ENCODE measurements around the gene CCDC158.

The CCDC158 gene

GRCh38 chr4:76459291-76459723 is 38.4 kb upstream of the CCDC158 start:
- H3K36me3 ChIP-seq (replicated peaks in 1 of 2; ENCODE audit: control insufficient read depth in 2 of 2, insufficient read depth in 2 of 2, low read length in 2 of 2) = peaks cover 19 to 25% of the 10 kb centered on the region in 2 donors

GRCh38 chr4:76458825-76459224 is 37.9 kb upstream of the CCDC158 start:
- H3K18ac ChIP-seq (ENCODE audit: low read length) = no peak overlapping the region
- H2BK12ac ChIP-seq (ENCODE audit: low read length) = no peak overlapping the region
- H2AFZ ChIP-seq (ENCODE audit: low read length) = peak overlapping the region; percentile 42
- no peak overlapping the region for H4K8ac ChIP-seq (ENCODE audit: low read depth, low read length)
- peaks cover 15 to 23% of the 10 kb centered on the region in 2 donors for H3K36me3 ChIP-seq (replicated peaks in 1 of 2; ENCODE audit: control insufficient read depth in 2 of 2, insufficient read depth in 2 of 2, low read length in 2 of 2)
- peaks cover 8% of the 10 kb centered on the region for H3K79me1 ChIP-seq (ENCODE audit: low read depth, low read length)
- no peak overlapping the region for H2BK5ac ChIP-seq (ENCODE audit: low read length)
- no peak overlapping the region for H2BK120ac ChIP-seq (ENCODE audit: low read depth, low read length)
- no peak overlapping the region for H2AK5ac ChIP-seq (ENCODE audit: low read depth, low read length)
- H3K4me3 ChIP-seq (ENCODE audit: low read length in 2 of 2) = peak overlapping the region in 1 of 2 donors; percentile 26
- H3K9ac ChIP-seq (ENCODE audit: low read depth, low read length, poor library complexity) = no peak overlapping the region
- no peak overlapping the region for H3K4me2 ChIP-seq (ENCODE audit: insufficient read depth, low read length, poor library complexity, severe bottlenecking)
- no peak overlapping the region for H2BK15ac ChIP-seq (ENCODE audit: low read length)
- H3K14ac ChIP-seq (ENCODE audit: low read length) = no peak overlapping the region
- H3K4me1 ChIP-seq (ENCODE audit: control insufficient read depth in 2 of 2, insufficient read depth in 1 of 2, low read depth in 1 of 2, low read length in 2 of 2) = peaks cover 12 to 20% of the 10 kb centered on the region in 2 donors
- H4K91ac ChIP-seq (ENCODE audit: low read depth, low read length, poor library complexity) = no peak overlapping the region
- peaks cover 12 to 29% of the 10 kb centered on the region in 2 donors for H3K9me3 ChIP-seq (replicated peaks in 1 of 2; ENCODE audit: control insufficient read depth in 2 of 2, insufficient read depth in 1 of 2, low read depth in 1 of 2, low read length in 2 of 2)
- H3K23ac ChIP-seq (ENCODE audit: low read depth, low read length, poor library complexity) = no peak overlapping the region
- peak overlapping the region; percentile 89 for H3K27ac ChIP-seq (replicated peaks; ENCODE audit: low read length)
- DNase-seq (ENCODE audit: low spot score) = peak; percentile 81
- H3K4ac ChIP-seq (ENCODE audit: low read length) = no peak overlapping the region
- no CpG with 5 or more reads among the region's 3 CpGs for WGBS, 2 donors (ENCODE audit: extremely low coverage in 2 of 2, insufficient read length in 2 of 2, insufficient replicate concordance in 1 of 2)
- H3K27me3 ChIP-seq (ENCODE audit: control insufficient read depth in 3 of 3, insufficient read depth in 3 of 3, low read depth in 1 of 3, low read length in 3 of 3) = no peaks in the 10 kb centered on the region

More at GRCh38 chr4:76459291-76459723, 38.4 kb upstream of the CCDC158 start:
- DNase-seq (ENCODE audit: low spot score) = peak; percentile 97
- Histone ChIP-seq H3K14ac (ENCODE audit: low read length) (no peak overlapping the region), H3K9ac (ENCODE audit: low read depth, low read length, poor library complexity) (no peak overlapping the region), H4K91ac (ENCODE audit: low read depth, low read length, poor library complexity) (no peak overlapping the region), H3K4me1 (ENCODE audit: control insufficient read depth in 2 of 2, insufficient read depth in 1 of 2, low read depth in 1 of 2, low read length in 2 of 2) (peaks cover 12 to 20% of the 10 kb centered on the region in 2 donors), H3K4me3 (ENCODE audit: low read length in 2 of 2) (peak overlapping the region in 1 of 2 donors; percentile 26), H4K8ac (ENCODE audit: low read depth, low read length) (no peak overlapping the region), H3K79me1 (ENCODE audit: low read depth, low read length) (peaks cover 11% of the 10 kb centered on the region), H3K4me2 (ENCODE audit: insufficient read depth, low read length, poor library complexity, severe bottlenecking) (peak overlapping the region; percentile 24), H2BK5ac (ENCODE audit: low read length) (peak overlapping the region; percentile 8), H3K27me3 (ENCODE audit: control insufficient read depth in 3 of 3, insufficient read depth in 3 of 3, low read depth in 1 of 3, low read length in 3 of 3) (no peaks in the 10 kb centered on the region), H3K9me3 (replicated peaks in 1 of 2; ENCODE audit: control insufficient read depth in 2 of 2, insufficient read depth in 1 of 2, low read depth in 1 of 2, low read length in 2 of 2) (peaks cover 15 to 34% of the 10 kb centered on the region in 2 donors), H2AFZ (ENCODE audit: low read length) (peak overlapping the region; percentile 42), H2BK120ac (ENCODE audit: low read depth, low read length) (no peak overlapping the region), H3K27ac (replicated peaks; ENCODE audit: low read length) (peak overlapping the region; percentile 97), H2AK5ac (ENCODE audit: low read depth, low read length) (no peak overlapping the region), H2BK15ac (ENCODE audit: low read length) (no peak overlapping the region), H3K18ac (ENCODE audit: low read length) (no peak overlapping the region), H3K4ac (ENCODE audit: low read length) (no peak overlapping the region), H2BK12ac (ENCODE audit: low read length) (no peak overlapping the region), H3K23ac (ENCODE audit: low read depth, low read length, poor library complexity) (no peak overlapping the region)
- no CpG with 5 or more reads among the region's 11 CpGs for WGBS, 2 donors (ENCODE audit: extremely low coverage in 2 of 2, insufficient read length in 2 of 2, insufficient replicate concordance in 1 of 2)

- no peak for DNase-seq (ENCODE audit: low spot score)
- no peak overlapping the region for H4K91ac ChIP-seq (ENCODE audit: low read depth, low read length, poor library complexity)
- H3K23ac ChIP-seq (ENCODE audit: low read depth, low read length, poor library complexity) = no peak overlapping the region
- peak overlapping the region in 1 of 2 donors; percentile 26 for H3K4me3 ChIP-seq (ENCODE audit: low read length in 2 of 2)
- peaks cover 8 to 27% of the 10 kb centered on the region in 2 donors for H3K9me3 ChIP-seq (replicated peaks in 1 of 2; ENCODE audit: control insufficient read depth in 2 of 2, insufficient read depth in 1 of 2, low read depth in 1 of 2, low read length in 2 of 2)
- no peak overlapping the region for H2BK15ac ChIP-seq (ENCODE audit: low read length)
- H3K14ac ChIP-seq (ENCODE audit: low read length) = no peak overlapping the region
- H4K8ac ChIP-seq (ENCODE audit: low read depth, low read length) = no peak overlapping the region
- no peak overlapping the region for H2AK5ac ChIP-seq (ENCODE audit: low read depth, low read length)
- H3K4ac ChIP-seq (ENCODE audit: low read length) = no peak overlapping the region
- H3K27me3 ChIP-seq (ENCODE audit: control insufficient read depth in 3 of 3, insufficient read depth in 3 of 3, low read depth in 1 of 3, low read length in 3 of 3) = no peaks in the 10 kb centered on the region
- H3K79me1 ChIP-seq (ENCODE audit: low read depth, low read length) = peaks cover 4% of the 10 kb centered on the region
- no peak overlapping the region for H2BK12ac ChIP-seq (ENCODE audit: low read length)
- peak overlapping the region; percentile 89 for H3K27ac ChIP-seq (replicated peaks; ENCODE audit: low read length)
- peaks cover 11 to 24% of the 10 kb centered on the region in 2 donors for H3K36me3 ChIP-seq (replicated peaks in 1 of 2; ENCODE audit: control insufficient read depth in 2 of 2, insufficient read depth in 2 of 2, low read length in 2 of 2)
- peaks cover 12 to 20% of the 10 kb centered on the region in 2 donors for H3K4me1 ChIP-seq (ENCODE audit: control insufficient read depth in 2 of 2, insufficient read depth in 1 of 2, low read depth in 1 of 2, low read length in 2 of 2)
- H3K18ac ChIP-seq (ENCODE audit: low read length) = no peak overlapping the region
- no peak overlapping the region for H3K4me2 ChIP-seq (ENCODE audit: insufficient read depth, low read length, poor library complexity, severe bottlenecking)
- H3K9ac ChIP-seq (ENCODE audit: low read depth, low read length, poor library complexity) = no peak overlapping the region
- no peak overlapping the region for H2AFZ ChIP-seq (ENCODE audit: low read length)
- no CpG with 5 or more reads among the region's 2 CpGs for WGBS, 2 donors (ENCODE audit: extremely low coverage in 2 of 2, insufficient read length in 2 of 2, insufficient replicate concordance in 1 of 2)
- H2BK120ac ChIP-seq (ENCODE audit: low read depth, low read length) = no peak overlapping the region
- no peak overlapping the region for H2BK5ac ChIP-seq (ENCODE audit: low read length)
These were observed 37.4 kb upstream of the CCDC158 start for GRCh38 chr4:76458297-76458696.

- Histone ChIP-seq H3K9me3 (replicated peaks in 1 of 2; ENCODE audit: control insufficient read depth in 2 of 2, insufficient read depth in 1 of 2, low read depth in 1 of 2, low read length in 2 of 2) (peaks cover 6 to 27% of the 10 kb centered on the region in 2 donors), H3K79me1 (ENCODE audit: low read depth, low read length) (peaks cover 4% of the 10 kb centered on the region), H4K91ac (ENCODE audit: low read depth, low read length, poor library complexity) (no peak overlapping the region), H4K8ac (ENCODE audit: low read depth, low read length) (no peak overlapping the region), H2BK120ac (ENCODE audit: low read depth, low read length) (no peak overlapping the region), H2AFZ (ENCODE audit: low read length) (no peak overlapping the region), H3K4me3 (ENCODE audit: low read length in 2 of 2) (no peak overlapping the region), H3K27ac (replicated peaks; ENCODE audit: low read length) (peak overlapping the region; percentile 92), H2AK5ac (ENCODE audit: low read depth, low read length) (no peak overlapping the region), H3K9ac (ENCODE audit: low read depth, low read length, poor library complexity) (no peak overlapping the region), H3K4me1 (ENCODE audit: control insufficient read depth in 2 of 2, insufficient read depth in 1 of 2, low read depth in 1 of 2, low read length in 2 of 2) (peaks cover 12 to 20% of the 10 kb centered on the region in 2 donors), H3K14ac (ENCODE audit: low read length) (no peak overlapping the region), H3K23ac (ENCODE audit: low read depth, low read length, poor library complexity) (no peak overlapping the region), H3K27me3 (ENCODE audit: control insufficient read depth in 3 of 3, insufficient read depth in 3 of 3, low read depth in 1 of 3, low read length in 3 of 3) (no peaks in the 10 kb centered on the region), H2BK12ac (ENCODE audit: low read length) (no peak overlapping the region), H3K4ac (ENCODE audit: low read length) (no peak overlapping the region), H3K18ac (ENCODE audit: low read length) (no peak overlapping the region), H3K4me2 (ENCODE audit: insufficient read depth, low read length, poor library complexity, severe bottlenecking) (no peak overlapping the region), H3K36me3 (replicated peaks in 1 of 2; ENCODE audit: control insufficient read depth in 2 of 2, insufficient read depth in 2 of 2, low read length in 2 of 2) (peaks cover 9 to 29% of the 10 kb centered on the region in 2 donors), H2BK5ac (ENCODE audit: low read length) (no peak overlapping the region), H2BK15ac (ENCODE audit: low read length) (no peak overlapping the region)
- DNase-seq (ENCODE audit: low spot score) = no peak
- no CpG with 5 or more reads among the region's 7 CpGs for WGBS, 2 donors (ENCODE audit: extremely low coverage in 2 of 2, insufficient read length in 2 of 2, insufficient replicate concordance in 1 of 2)
These were observed 36.9 kb upstream of the CCDC158 start for GRCh38 chr4:76457885-76458284.
